HG02981 (cell line): ENCODE measurements around the gene IBA57.
"Not testable (repeated sequence)": the region's sequence is repeated elsewhere in the genome, so short reads cannot be mapped to it uniquely, and the experiment has no call there.

Experiments used
- ATAC-seq: cut with Tn5 transposase; IDR thresholded peaks from one replicate; pipeline ENCODE4 v1.9.1; 2021; ENCODE audit warnings: mild to moderate bottlenecking, moderate library complexity; ENCODE audit not compliant: unreplicated experiment

The IBA57 gene

DNA sequence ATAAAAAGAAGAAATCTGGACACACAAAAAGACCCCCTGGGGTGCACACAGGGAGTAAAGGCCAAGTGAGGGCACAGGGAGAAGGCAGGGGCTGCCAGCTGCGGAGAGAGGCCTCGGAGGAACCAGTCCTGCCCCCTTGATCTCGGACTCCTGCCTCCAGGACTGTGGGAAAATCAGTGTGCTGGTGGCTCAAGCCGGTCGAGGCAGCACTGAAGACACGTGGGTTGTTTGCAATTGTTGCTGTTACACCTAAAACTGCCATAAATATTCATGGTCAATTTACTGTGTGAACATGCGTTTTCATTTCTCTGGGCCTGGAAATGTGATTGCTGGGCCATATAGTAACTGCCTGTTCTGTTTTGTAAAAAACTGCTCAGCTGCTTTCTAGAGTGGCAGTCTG lies 18.5 kb downstream of the IBA57 start:
- ATAC-seq, result no peak

DNA sequence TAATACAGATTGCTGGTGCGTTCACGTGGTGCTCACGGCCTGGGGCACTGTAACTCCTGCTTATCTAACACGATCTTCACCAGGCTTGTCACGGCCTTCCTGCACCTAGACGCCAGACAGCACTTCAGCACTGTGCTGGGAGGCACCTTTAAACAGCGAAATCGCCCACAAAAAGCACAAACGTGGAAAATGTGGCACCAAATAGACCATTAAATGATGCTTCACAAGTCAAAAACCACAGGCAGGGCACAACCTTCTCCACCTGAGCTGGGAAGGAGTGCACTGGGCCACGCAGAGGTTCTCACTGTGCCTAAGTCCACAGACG lies 20.0 kb downstream of the IBA57 start:
- ATAC-seq, result no peak

DNA sequence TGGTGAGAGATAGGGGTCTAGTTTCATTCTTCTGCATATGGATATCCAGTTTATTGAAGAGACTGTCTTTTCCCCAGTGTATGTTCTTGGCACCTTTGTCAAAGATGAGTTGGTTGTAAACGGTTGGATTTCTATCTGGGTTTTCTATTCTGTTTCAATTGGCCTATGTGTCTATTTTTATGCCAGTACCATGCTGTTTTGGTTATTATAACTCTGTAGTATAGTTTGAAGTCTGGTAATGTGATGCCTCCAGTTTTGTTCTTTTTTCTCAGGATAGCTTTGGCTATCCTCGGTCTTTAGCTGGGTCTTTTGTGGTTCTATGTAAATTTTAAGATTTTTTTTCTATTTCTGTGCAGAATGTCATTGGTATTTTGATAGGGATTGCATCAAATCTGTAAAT lies 22.6 kb downstream of the IBA57 start:
- not testable (repeated sequence) for ATAC-seq

DNA sequence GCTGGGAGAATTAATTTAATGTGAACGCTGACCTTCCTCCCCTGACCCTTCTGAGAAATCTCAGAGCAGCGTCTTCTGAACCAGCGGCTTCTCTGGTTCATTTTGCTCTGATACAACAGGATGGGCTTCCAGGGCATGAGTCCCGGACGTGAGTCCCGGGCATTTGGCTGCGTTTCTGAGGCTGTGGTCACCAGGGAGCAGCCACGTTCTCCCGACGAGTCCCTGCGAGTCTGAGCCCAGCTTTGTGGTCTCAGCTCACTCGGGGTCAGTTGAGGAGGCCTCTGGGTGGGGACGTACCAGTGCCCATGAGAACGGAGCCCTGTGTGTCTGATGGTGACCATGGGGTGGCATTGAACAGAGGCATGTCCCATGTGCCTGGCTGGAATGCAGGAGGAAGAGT lies 24.6 kb downstream of the IBA57 start:
- ATAC-seq, result no peak

DNA sequence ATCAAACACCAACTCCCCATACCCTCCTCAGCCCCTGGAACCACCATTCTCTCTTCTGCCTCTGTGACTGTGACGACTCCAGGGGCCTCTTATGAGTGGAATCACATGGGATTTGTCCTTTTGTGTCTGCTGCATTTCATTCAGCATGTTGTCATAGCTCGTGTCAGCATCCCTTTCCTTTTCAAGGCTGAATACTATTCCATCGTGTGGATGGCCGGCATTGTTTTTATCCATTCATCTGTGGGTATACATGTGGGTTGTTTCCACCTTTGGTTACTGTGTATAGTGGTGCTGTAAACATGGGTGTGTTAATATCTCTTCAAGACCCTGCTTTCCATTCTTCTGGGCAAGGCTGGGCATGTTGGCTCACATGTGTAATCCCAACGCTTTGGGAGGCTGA lies 25.2 kb downstream of the IBA57 start:
- ATAC-seq, result no peak

DNA sequence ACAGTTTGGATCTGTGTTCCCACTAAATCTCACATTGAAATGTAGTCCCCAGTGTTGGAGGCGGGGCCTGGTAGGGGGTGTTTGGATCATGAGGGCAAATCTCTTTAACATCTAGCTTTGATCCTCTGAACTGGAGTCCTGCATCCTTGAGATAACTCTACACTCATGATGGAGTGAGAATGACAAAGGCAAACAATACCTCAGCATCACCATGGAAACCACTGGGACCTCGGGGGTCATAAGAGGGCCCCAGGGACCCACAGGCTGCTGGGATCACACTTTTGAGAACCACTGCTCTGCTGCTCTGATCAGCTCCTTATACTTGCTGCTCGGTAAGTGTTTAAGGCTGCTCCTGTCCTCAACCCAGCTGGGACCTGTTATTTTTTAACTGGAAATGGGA lies 28.8 kb downstream of the IBA57 start:
- no peak for ATAC-seq

DNA sequence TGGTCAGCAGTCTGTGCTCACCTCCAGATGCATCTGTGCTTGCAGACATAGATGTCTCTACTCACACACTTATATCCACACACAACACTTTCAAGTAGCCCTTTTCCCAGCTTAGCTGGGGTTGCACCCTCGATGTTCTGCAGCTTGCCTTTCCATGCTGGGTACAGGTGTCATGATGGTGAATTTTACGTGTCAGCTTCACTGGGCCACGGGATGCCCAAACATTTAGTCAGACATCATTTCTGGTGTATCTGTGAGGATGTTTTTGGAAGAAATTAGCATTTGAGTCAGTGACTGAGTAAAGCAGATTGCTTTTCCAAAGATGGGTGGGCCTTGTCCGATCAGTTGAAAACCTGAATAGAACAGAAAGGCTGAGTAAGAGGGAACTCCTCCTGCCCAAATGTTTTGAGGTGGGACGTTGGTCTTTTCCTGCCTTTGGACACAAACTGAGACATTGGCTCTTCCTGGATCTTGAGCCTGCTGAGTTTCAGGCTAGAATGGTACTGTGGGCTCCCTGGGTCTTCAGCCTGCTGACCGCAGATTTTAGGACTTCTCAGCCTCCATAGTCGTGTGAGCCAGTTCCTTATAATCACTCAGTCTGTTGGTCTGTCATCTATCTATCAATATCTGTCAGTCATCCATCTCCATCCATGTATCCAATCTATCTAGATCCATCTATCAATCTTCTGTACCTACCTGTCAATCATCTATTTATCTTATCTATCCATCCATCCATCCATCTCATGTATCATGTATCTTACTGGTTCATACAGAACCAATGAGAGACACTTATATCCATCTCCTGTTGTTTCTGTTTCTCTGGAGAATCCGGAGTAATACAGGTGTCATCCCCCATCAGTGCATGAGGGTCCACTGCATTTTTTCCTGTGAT lies 29.6 kb downstream of the IBA57 start:
- ATAC-seq, result no peak

DNA sequence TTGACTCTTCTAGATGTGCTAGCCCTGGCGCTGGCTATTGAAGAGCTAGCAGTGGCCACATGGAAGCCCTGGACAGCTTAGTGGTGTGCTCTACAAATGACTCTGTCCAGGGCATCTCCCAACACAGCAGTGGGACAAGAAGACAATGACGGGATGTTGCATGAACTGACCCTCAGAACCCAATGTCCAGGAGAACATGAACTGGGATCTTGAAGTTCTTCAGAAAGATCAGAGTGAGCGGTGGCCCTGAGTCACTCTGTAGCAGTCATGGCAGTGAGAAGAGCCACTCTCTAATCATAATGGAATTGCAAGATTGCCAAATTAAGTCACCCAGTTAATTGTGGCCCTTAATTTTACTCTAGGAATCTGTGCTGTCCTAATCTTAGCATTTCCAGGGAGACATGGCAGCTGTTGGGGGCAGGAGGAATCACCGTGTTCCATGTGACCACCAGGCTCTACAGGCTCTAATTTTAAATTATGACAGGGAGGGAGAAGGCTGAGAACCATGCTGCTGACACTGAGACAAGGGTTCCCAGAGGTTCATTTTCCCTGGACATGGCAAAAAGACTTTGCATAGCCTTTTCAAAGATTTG lies 32.0 kb downstream of the IBA57 start:
- ATAC-seq, result no peak

DNA sequence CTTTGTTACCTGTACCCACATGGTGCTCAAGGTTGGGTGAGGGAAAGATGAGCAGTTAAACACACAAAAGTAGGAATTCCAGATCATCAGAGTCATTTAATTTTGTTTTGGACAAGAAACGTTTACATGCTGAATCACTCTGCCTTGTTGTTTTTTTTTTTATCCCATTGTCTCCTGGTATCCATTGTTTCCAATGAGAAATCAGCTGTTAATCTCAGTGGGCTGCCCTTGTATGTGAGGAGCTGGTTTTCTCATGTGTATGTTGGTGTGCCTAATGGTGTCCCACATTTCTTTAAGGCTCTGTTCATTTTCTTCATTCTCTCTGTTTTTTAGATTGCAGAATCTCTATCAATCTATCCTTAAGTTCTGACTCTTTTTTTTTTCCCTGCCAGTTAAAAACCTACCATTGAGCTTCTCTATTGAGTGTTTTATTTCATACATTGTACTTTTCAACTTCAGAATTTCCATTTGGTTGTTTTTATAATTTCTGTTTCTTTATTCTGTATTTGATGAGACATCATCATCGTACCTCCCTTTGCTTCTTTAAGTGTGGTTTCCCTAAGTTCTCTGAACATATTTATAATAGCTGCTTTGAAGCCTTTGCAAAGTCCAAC lies 33.5 kb downstream of the IBA57 start:
- ATAC-seq, result no peak

DNA sequence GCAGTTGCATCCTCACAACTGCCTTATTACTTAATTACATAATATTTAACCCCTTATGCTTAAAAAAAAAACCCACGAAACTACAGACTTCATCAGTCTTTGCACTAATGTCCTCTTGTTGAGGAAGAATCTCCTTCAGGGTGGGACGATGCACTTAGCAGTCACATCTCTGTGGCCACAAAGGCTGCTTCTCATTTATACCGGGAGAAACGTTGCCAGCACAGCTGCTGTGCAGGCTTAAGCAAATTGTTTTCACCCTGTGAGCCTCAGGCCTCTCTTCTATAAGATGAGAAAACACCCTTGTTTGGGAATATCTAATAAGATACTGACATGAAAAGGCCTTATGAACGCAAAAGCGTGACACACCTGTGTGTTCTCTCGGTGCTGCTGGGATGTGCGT lies 39.4 kb downstream of the IBA57 start:
- ATAC-seq, result no peak

DNA sequence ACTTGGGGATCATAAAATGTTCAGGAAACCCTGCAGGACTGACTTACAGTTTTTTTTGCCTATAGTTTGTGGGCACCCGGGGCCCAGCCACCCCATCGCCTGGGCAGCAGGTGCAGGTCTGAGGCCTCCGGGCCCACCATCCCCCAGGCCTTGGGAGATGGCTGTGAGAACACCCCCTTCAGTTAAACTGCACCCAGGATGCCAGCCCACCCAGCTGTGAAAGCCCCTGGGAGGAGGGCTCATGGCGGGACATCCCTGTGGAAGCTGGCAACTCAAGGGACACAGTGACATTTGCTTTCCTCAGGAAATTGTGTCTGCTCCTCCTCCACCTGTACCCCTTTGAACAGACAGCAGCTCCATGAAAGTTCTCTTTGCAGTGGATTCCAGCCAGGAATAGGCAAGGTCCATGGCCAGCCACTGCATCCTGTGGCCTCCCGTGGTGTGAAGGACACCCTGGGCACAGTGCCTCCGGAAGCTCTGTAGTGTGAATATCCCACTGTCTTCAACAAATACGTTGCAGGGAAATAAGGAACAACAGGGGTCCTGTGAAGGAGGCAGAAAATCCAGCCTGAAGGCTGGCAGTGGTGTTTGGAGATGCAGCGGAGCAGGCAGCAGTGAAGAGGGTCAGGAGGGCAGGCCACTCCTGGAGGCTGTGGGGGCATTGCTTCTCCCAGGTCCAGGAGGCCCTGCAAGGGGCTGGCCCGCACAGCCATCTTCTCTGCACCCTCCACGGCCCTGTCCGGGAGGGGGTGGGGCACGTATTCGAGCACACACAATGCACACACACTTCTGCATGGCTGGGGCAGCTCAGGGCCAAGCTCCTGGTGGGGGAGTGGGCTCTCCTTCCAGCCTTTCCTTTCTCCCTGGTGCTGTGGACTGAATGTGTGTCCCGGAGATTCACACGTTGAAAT lies 40.2 kb downstream of the IBA57 start:
- ATAC-seq, result no peak

DNA sequence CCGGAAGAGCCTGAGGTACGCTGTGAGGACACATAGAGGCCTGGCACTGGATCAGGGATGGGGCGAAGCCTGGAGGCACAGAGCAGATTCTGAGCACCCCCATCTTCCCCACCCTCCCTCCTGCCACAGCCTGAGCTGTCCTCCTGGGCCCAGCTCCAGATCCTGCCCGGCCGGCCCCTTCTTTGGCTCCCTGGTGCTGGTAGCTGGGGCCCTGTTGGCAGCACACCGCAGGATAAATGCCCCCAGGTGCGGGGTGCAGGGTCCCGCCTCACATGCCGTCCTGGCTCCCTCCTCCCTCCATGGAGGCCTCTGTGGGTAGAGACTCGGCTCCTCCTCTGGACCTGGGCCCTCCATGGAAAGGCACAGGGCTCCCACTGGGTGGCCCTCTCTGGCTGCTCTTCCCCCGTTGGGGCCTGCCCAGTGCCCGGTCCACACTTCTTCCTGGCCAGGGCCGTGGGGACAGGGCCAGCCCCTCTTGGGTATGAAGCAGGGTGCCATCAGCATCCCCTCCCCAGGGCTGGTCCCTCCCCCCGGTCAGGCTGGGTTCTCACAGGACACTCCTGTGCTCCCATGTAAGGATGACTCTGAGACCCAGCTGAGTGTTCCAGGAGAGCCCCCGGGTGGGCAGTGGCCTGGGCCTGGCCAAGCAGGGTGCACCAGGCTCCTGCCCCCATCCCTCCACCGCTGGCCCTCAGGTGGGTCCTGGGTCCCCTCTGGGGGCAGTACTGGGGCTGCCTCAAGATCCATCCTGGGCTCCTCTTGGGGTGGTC lies 41.2 kb downstream of the IBA57 start:
- no peak for ATAC-seq

DNA sequence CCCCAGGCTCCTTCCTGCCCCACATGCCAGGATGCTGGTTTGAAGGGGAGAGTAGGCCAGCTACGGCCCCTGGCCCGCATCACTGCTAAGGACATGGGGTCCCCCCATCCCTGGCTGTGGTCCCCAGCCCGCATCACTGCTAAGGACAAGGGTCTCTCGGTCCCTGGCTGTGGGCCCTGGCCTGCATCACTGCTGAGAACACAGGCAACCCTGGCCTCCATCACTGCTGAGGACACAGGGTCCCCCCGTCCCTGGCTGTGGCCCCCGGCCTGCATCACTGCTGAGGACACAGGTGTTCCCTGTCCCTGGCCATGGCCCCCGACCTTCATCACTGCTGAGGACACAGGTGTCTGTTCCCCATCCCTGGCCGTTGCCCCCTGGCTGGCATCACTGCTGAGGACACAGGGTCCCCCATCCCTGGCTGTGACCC lies 41.8 kb downstream of the IBA57 start:
- ATAC-seq, result no peak

DNA sequence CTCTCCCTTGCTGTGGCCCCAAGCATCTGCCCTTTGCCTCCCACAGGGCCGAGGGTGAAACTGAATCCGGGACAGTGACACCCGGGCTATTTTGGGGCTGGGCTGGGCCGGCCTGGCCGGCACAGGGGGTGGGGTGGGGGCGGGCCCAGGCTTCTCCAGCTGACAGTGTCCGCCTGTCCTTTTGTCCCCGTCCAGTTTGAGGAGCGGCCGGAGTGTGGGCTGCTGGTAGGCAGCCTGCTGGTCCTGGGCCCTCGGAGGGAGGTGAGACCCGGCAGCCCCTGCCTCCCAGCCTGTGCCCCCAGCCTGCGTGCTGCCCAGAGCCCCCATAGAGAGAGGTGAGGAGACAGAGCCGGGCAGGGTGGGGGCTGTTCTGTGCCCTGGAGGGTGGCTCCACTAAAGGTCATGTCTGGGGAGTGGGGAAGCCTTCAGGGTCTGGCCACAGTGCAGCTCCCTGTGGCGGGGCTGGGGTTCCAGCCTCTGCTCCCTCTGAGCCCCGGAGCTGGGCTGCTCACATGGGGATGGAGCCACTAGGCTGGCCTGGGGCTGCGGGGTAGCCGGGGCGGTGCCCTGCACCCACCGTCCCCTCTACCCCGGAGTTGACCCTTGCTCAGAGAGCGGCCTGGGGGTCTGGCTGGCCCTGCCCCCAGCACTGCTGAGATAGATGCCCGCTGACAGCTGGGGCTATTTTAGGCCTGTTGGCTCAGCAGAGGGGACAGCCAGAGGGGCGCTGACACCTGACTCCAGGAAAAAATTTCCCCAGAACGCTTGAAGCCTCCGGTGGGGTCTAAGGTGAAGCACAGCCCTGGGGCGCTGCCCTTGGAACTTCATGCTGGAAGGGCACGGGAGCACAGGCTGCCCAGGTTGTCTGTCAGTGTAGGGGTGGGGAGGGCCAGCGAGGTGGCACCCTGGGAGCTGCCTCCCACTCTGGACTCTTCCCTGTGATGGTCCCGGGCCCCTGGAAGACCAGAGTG lies 42.5 kb downstream of the IBA57 start, which contains the start of gene OBSCN:
TSS of gene OBSCN (plus strand) at position 194 of the 971 bp plus-strand sequence. CDS start 3,740 bp downstream, outside the sequence.
- no peak for ATAC-seq

DNA sequence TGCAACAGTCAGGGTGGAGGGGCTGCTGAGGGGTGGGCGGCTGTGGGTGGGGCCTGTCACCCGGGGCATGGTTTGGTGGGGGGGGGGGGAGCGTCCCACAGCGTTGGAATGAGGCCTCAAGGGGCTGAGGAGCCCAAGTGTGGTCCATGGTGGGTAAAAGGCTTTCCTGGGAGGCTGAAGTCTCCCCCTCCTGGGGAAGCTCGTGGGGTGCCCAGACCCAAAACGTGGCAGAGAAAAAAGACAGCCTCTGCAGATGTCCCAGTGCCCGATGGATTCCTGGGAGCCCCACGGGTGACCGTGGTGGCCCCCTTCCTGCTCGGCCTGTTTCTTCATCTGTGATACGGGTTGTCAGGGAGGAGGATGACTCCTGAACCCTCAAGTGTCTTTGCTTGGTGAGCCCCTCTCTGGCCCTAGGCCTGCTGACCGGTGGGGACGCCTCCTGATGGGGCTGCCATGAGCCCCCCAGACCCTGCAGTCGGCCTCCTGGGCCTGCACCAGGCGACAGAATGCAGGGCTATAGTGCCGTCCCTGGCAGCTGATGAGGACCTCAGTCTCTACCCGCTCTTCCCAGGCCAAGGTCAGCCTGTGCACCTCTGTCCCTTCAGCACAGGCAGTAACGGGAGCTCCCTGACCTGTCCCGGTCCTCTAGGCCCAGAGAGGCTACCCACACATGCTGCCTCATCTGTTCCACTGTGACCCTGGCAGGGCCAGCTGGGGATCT lies 43.4 kb downstream of the IBA57 start:
- ATAC-seq, result no peak

DNA sequence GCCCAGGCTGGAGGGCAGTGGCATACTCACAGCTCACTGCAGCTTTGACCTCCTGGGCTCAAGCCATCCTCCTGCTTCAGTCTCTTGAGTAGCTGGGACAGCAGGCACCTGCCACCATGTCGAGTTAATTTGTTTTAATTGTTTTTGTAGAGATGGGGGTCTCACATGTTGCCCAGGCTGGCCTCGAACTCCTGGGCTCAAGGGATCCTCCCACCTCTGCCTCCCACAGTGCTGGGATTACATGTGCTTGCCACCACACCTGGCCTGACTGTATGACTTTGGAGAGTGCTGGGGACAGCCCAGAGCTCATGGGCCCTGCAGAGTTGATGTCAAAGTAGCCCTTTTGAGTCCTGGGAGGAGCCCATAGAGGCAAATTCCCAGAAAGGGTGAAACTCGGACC lies 44.1 kb downstream of the IBA57 start:
- no peak for ATAC-seq

DNA sequence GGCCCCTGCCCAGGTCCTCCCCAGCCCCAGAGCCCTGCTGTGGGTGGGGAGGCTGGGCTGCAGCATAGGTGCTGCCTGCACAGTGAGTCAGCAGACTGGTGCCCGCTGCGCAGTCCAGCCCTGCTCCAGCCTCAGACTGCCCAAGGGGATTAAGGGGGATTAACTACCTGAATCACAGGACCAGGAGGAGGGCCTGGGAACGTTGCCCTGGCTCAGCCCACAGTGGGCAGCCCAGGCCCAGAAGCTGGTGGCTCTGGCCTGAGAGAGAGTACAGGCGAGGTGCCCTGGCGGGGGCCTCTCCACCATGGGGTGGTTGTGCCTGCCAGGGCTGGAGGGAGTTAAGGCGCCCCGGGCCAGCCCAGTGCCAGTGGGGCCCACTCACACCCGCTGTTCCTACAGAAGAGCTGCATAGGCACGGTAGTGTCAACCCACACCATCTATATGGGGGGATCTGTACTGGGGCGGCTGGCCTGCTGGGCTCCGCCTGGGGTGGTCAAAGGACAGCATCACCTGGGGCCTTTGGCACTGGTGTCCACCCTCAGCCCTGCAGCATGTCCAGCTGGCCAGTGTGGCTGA lies 44.6 kb downstream of the IBA57 start:
- ATAC-seq, result no peak
